DND-41 (cell line): Measurements from ENCODE around the gene LRRC32.

Experiments used
- ATAC-seq: fragments of 200-7000 bp; cut with Tn5 transposase; 3 replicates; pipeline ENCODE4 v1.9.1; 2021; ENCODE audit warnings: low read depth; ENCODE audit not compliant: insufficient read depth
- DNase-seq: peaks from one replicate; pipeline ENCODE4 v3.0.0-alpha.2; 2020
- H2AFZ ChIP-seq: 2 replicates; pipeline ENCODE4 v1.6.0; 2012; ENCODE audit warnings: low read depth, low read length
- H3K27ac ChIP-seq: 2 replicates; pipeline ENCODE4 v1.5.1; 2012; ENCODE audit warnings: low read length, inconsistent platforms
- H3K27me3 ChIP-seq: fragments of 200-600 bp; sonication (generic); 2 replicates; pipeline ENCODE4 v1.6.0; 2012; ENCODE audit warnings: low read length, mild to moderate bottlenecking, inconsistent platforms; ENCODE audit not compliant: insufficient read depth, poor library complexity
- H3K36me3 ChIP-seq: 2 replicates; pipeline ENCODE4 v1.5.1; 2012; ENCODE audit warnings: low read length, inconsistent platforms; ENCODE audit not compliant: insufficient read depth
- H3K4me1 ChIP-seq: 2 replicates; pipeline ENCODE4 v1.5.1; 2012; ENCODE audit warnings: mild to moderate bottlenecking, low read length; ENCODE audit not compliant: insufficient read depth
- H3K4me2 ChIP-seq: 2 replicates; pipeline ENCODE4 v1.6.0; 2012; ENCODE audit warnings: mild to moderate bottlenecking, moderate library complexity, low read length, inconsistent platforms; ENCODE audit not compliant: insufficient read depth
- H3K4me3 ChIP-seq, 2 experiments: fragments of 200-600 bp in 1 of 2; shearing (Covaris generic) in 1 of 2; 2 replicates each; pipeline ENCODE4 v1.5.1; 2012 to 2016; ENCODE audit warnings: inconsistent platforms in 2 of 2, low read length in 2 of 2, mild to moderate bottlenecking in 2 of 2, low read depth in 1 of 2, moderate library complexity in 1 of 2
- H3K79me2 ChIP-seq: 2 replicates; pipeline ENCODE4 v1.6.0; 2012; ENCODE audit warnings: low read length, inconsistent platforms; ENCODE audit not compliant: insufficient read depth
- H3K9ac ChIP-seq: 2 replicates; pipeline ENCODE4 v1.6.0; 2012; ENCODE audit warnings: low read depth, mild to moderate bottlenecking, inconsistent platforms, low read length, moderate library complexity
- H3K9me3 ChIP-seq: 2 replicates; pipeline ENCODE4 v1.5.1; 2012; ENCODE audit warnings: low read length, moderate library complexity, mild to moderate bottlenecking, inconsistent platforms; ENCODE audit not compliant: insufficient read depth, severe bottlenecking
- H4K20me1 ChIP-seq: 2 replicates; pipeline ENCODE4 v1.6.0; 2012; ENCODE audit warnings: low read length; ENCODE audit not compliant: insufficient read depth
- EZH2 ChIP-seq: IDR thresholded peaks from 3 replicates; pipeline ENCODE4 v1.6.1; 2012; ENCODE audit warnings: borderline replicate concordance, low read depth, mild to moderate bottlenecking, moderate library complexity, low read length, inconsistent platforms; ENCODE audit not compliant: severe bottlenecking
- TF ChIP-seq, protein P1 (sequence below): IDR thresholded peaks from 2 replicates; pipeline ENCODE4 v1.5.1; 2012; ENCODE audit warnings: borderline replicate concordance, low read length, moderate library complexity, mild to moderate bottlenecking; ENCODE audit not compliant: poor library complexity, severe bottlenecking; ENCODE audit errors: extremely low read depth

LRRC32 gene

DNA sequence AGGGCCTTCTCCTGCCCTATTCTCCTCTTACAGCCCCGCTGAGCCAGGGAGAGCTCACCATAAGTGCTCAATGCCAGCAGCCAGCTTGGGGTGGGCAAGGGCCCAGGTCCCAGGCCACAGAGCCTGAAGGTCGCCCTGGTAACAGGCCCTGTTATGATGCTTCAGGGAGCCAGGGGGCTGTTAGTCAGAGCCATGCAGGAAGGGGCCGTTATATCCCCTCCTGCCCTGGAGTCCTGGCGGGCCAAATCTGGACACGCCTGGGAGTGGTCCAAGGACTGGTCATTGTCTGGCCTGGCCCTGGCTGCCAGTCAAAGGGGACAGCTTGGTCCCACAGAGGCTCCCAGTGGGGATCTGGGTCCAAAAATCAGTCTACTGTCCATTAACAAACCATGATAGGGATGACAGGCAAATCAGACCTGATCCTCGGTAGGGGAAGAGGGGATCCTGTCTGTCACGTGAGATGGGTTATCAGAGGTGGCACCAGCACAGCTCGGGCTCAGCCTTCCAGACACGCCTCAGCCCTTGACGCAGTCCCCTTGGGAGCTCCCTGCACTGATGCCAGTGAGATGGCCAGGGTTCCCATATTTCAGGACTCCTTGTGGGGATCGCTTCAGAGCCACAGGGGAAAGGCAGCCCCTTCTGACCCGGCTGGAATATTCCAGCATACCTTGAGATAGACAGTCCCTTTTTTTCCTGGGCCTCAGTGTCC is 55.9 kb downstream of the LRRC32 start:
- Histone ChIP-seq H3K79me2 (no peaks in the 10 kb centered on the region), H3K27me3 (no peaks in the 10 kb centered on the region), H3K4me3 (no peak overlapping the region), H2AFZ (no peak overlapping the region), H3K9me3 (no peaks in the 10 kb centered on the region), H3K4me1 (no peaks in the 10 kb centered on the region), H3K27ac (no peak overlapping the region), H4K20me1 (no peaks in the 10 kb centered on the region), H3K4me2 (no peak overlapping the region), H3K9ac (no peak overlapping the region), H3K36me3 (no peaks in the 10 kb centered on the region)
- no peak for TF ChIP-seq EZH2
- TF ChIP-seq, protein P1, sequence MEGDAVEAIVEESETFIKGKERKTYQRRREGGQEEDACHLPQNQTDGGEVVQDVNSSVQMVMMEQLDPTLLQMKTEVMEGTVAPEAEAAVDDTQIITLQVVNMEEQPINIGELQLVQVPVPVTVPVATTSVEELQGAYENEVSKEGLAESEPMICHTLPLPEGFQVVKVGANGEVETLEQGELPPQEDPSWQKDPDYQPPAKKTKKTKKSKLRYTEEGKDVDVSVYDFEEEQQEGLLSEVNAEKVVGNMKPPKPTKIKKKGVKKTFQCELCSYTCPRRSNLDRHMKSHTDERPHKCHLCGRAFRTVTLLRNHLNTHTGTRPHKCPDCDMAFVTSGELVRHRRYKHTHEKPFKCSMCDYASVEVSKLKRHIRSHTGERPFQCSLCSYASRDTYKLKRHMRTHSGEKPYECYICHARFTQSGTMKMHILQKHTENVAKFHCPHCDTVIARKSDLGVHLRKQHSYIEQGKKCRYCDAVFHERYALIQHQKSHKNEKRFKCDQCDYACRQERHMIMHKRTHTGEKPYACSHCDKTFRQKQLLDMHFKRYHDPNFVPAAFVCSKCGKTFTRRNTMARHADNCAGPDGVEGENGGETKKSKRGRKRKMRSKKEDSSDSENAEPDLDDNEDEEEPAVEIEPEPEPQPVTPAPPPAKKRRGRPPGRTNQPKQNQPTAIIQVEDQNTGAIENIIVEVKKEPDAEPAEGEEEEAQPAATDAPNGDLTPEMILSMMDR = no peak
- ATAC-seq = no peak
- no peak for DNase-seq

- no peak overlapping the region for H3K4me2 ChIP-seq
- H3K9ac ChIP-seq = no peak overlapping the region
- H3K4me3 ChIP-seq = no peak overlapping the region
- TF ChIP-seq, protein P1 = no peak
- no peak for TF ChIP-seq EZH2
- ATAC-seq (no peak), DNase-seq (no peak)
- no peaks in the 10 kb centered on the region for H3K27me3 ChIP-seq
- H3K4me1 ChIP-seq = no peaks in the 10 kb centered on the region
- no peak overlapping the region for H3K27ac ChIP-seq
- H3K36me3 ChIP-seq = no peaks in the 10 kb centered on the region
- no peak overlapping the region for H2AFZ ChIP-seq
- no peaks in the 10 kb centered on the region for H3K79me2 ChIP-seq
- no peaks in the 10 kb centered on the region for H3K9me3 ChIP-seq
- no peaks in the 10 kb centered on the region for H4K20me1 ChIP-seq
Measured at GRCh38 chr11:76613901-76614300, 56.6 kb downstream of the LRRC32 start.

GRCh38 chr11:76612226-76612625 is 58.3 kb downstream of the LRRC32 start:
- Histone ChIP-seq H2AFZ (no peak overlapping the region), H3K4me2 (no peak overlapping the region), H3K9me3 (no peaks in the 10 kb centered on the region), H3K27ac (no peak overlapping the region), H3K4me3 (no peak overlapping the region), H3K27me3 (no peaks in the 10 kb centered on the region), H3K36me3 (no peaks in the 10 kb centered on the region), H3K79me2 (no peaks in the 10 kb centered on the region), H4K20me1 (no peaks in the 10 kb centered on the region), H3K4me1 (no peaks in the 10 kb centered on the region), H3K9ac (no peak overlapping the region)
- no peak for TF ChIP-seq EZH2
- TF ChIP-seq, protein P1 = no peak
- no peak for ATAC-seq
- DNase-seq = no peak
